Activated gamma-delta T cell treated with Interleukin-2 at 50 U/mL for 16 hours (primary cell): ENCODE measurements around the gene COL4A1.

Source experiments
- DNase-seq: peaks from one replicate; pipeline ENCODE4 v3.0.0-alpha.2; 2020

COL4A1 gene

GRCh38 chr13:110269509-110270185 lies 37.3 kb downstream of the COL4A1 start:
- DNase-seq, result no peak

- DNase-seq, result no peak
These were observed 38.3 kb downstream of the COL4A1 start for GRCh38 chr13:110268576-110269185.

DNA sequence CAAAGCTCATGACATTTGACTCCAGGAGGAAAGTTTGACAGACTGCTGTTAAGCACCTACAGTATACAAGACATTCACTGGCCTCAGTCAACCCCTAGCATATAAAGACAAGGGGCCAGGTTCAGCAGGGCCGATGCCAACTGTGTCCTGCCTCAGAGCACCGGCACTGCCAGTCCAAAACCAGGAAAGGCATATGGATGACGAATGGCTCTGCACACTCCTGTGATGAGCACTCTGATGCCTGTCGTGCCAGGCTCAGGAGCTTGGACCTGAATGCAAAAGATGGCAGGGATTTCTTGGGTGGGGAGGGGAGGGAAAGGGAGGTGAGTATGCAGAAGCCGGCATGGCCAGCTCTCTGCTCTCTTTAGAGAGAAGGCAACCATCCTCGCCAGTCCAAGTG lies 38.9 kb downstream of the COL4A1 start:
- no peak for DNase-seq

GRCh38 chr13:110266983-110267382 lies 40.0 kb downstream of the COL4A1 start:
- no peak for DNase-seq

DNA sequence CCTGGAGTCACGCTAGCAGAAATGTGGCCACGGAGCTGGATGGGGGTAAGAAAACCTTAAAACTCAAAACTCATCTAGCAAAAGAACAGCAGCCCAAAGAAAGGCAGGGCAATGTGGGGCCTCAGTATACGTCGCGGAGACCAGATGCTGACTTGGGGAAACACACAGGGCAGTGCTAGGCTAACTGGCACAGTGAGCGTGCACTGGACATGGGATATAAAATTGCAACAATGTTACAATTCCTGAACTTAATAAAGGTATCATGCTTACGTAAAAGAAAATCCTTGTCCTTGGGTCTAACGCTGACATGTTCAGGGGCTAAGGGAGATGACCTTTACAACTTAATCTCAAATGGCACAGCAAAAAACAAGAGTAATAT lies 40.5 kb downstream of the COL4A1 start:
- DNase-seq, result no peak

- no peak for DNase-seq
These were observed 41.1 kb downstream of the COL4A1 start for GRCh38 chr13:110265682-110266430.

DNA sequence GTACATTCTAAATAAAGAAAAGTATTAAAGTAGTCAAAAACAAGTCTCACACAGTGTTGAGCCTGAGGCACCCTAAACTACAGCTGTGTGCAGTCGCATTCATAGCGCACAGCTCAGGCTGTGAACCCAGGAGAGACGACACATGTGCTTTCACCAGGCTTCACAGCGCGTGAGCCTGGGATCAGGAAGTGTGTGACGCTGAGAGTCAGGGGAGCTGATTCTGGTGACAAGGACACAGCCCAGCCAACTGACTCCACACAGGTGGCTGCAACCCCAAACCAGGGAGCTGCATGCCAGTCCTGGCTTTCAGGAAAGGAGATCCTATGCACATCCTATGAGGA lies 41.6 kb downstream of the COL4A1 start:
- DNase-seq, result no peak

GRCh38 chr13:110264685-110265275 lies 42.2 kb downstream of the COL4A1 start:
- no peak for DNase-seq

GRCh38 chr13:110263888-110264287 lies 43.1 kb downstream of the COL4A1 start:
- no peak for DNase-seq

DNA sequence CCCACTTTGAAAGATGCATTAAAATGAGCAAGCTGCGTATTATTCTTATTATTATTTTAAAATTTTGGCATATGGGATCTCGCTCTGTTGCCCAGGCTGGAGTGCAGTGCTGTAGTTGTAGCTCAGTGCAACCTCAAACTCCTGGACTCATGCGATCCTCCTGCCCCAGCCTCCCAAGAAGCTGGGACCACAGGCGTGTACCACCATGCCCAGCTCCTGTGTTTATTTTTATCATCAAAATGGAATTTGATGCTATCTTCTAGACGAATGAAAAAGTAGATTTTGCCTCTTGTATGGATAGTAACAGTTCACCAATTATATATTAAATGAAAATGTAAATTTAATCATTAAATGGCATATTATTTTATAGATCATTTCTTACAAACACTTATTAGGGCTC lies 43.6 kb downstream of the COL4A1 start:
- DNase-seq, result no peak

DNA sequence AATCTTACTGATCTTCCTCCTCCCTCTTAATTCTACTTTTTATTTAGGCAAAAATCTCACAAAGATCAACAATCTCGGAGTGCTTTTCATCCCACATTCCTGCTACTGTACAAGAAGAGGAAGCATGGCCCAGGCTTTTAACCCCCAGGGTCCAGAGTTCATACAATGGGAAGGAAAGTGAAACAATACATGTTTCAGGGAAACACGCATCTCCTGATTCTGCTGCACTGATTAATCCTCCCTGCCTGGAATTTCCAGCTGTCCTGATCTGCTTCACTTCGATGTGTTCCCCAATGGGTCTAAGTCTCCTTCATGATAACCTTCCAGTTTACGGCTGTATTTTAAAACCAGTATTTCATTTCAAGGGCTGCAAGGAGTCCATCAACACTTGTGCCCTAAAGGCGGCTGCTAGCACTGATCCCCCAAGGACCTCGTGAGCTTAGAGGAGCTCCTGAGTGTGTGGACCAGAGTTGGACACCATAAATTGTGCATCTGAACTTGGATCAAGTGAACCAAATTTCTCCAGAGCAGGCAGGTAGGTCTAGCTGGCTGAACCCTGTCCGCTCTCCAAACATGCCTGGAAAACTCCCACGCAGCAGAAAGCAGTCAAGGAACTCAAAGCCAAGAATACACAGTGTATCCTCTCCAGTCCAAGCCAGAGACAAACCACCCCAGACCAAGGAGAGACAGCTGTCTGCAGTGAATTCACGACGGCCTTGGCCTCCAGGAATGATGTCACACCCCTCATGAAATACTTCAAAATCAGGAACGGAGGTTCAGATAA lies 44.3 kb downstream of the COL4A1 start:
- no peak for DNase-seq

GRCh38 chr13:110262082-110262436 lies 44.9 kb downstream of the COL4A1 start:
- DNase-seq, result no peak

- DNase-seq, result no peak
These were observed 45.5 kb downstream of the COL4A1 start for GRCh38 chr13:110261166-110262081.

- DNase-seq, result no peak
These were observed 47.3 kb downstream of the COL4A1 start for GRCh38 chr13:110259651-110260050.

- no peak for DNase-seq
These were observed 47.9 kb downstream of the COL4A1 start for GRCh38 chr13:110258876-110259631.

GRCh38 chr13:110257408-110257807 lies 49.5 kb downstream of the COL4A1 start:
- DNase-seq, result no peak

DNA sequence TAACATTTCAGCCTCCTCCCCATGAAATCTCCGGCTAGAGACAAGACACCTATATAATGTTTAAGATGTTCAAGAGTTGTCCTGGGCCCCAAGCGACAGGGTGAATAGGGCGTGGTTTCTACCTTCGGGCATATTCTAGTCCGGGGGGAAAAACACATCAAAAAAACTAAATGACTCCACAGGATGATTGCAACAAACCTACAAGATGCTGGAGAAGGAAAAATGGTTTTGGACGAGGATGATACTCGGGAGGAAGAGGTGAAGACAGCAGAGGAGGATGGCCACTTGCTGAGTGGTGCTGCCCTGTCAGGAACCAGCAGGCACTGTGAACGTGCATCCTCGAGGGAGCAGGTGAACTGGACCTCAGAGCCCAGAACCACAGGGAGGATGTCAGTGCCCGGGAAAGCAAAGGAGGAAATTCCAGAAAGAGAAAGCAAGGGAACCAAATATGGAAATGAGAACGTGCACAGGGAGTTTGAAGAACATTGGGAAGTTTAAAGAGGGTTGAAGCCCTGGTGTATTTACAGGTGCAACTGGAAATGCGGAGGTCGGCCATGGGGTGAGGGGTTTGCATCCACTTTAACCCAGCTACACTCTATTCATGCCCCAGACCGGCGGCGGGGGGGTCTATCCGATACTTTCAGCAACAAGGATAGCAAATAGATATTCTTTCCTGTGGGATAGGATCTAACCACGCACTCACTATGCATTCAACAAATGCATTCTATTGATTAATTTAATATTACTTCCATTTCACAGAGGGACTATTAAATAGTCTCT lies 50.6 kb downstream of the COL4A1 start:
- DNase-seq, result no peak

DNA sequence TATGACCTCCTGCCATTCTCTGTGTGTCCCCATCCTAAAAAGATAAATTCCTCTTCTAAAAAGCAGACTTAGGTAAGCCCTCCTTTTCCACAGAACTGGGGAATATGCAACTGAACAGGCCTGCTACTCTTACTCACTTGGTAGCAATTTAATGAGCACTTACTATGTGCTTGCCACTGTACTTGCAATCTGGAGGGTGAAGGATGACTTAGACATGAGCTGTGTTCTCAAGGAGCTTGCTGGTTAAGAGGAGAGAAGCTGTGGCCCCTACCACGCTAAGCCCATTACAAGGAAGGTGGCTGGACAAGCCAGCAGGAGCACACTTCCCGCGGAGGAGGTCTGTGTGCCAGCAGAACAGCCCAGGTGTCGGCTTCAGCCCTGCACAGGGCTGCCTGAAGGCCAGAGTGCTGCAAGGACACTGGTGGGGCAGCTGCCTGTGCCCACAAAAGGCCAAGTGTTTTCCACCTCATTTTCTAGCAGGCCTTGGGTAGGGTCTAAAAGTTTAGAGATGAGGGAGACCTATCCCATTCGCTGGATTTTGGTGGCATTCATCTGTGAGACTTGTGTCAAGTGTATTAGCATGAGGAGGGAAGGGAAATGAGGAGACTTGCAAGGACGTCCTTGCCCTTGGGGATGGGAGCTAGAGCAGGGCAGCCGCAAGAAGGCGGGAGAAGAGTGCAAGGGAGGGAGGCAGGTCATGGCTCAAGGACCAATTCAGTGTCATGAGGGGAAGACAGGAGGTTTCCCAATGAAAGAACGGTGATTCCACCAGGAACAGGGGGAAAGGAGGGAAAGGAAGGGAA lies 52.0 kb downstream of the COL4A1 start:
- no peak for DNase-seq

DNA sequence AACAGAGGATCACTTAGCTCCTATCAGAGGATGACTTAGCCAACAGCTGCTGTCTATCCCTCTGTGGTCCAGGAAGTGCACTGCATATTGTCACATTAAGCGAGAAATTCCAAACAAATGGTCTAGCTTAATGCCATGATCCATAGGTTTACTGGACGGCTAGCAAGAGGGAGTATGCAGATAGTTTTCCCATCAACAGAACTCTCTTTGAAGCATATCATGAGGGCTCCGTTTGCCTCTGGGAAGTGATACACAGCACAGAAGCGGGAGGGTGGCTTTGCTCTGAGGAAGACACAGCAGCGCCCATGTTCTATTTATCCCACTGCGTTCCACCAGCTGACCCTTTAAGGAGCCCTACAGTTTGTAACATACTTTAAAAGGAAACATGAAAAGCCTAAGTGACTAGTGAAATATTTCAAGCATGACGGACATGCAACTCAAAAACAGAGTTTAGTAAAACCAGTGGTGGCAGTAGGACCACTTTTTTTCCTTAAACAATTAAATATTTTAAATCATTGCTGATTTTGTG lies 52.7 kb downstream of the COL4A1 start:
- no peak for DNase-seq
